DMS 273 (cell line): ENCODE measurements around the gene MAGEA9B.
"Not testable (repeated sequence)": the region's sequence is repeated elsewhere in the genome, so short reads cannot be mapped to it uniquely, and the experiment has no call there.

Source experiments
- DNase-seq: peaks from one replicate; lab custom pipeline; 2025; ENCODE audit not compliant: unreplicated experiment; lab: John Stamatoyannopoulos, UW

Gene MAGEA9B

DNA sequence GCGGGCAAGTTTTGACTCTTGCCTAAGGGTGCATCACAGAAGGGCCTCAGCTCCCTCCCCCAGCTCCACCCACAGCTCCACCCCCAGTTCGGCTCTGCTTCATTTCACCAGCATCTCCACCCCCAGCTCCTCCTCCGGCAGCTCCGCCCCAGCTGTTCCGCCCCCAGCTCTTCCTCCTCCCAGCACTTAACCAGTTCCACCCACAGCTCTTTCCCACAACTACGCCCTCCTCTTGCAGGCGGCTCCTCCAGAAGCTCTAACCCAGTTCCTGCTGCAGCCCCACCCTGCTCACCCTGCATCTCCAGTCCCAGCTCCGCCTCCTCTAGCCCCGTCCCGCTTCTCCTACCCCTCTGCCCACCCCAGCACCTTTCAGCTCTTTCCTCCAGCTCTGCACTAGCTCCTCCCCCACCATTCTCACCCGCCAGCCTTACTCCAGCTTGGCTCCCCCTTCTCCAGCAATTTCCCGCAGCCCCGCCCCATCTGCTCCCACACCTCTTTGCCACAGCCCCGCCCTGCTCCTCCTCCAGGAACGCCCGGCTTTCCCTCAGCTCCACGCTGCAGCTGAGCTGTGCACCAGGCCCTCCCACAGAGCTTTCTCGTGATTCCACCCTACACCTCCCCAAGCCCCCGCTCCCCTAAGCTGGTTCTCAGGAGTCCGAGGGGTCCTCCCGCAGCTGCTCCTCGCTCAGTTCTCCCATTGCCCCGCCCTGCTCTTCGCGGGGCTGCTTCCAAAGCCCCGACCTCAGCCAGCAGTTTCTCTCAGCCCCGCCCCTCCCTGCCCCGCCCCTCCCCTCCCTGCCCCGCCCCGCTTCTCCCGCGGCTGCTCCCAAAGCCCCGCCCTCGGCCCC lies 47.8 kb downstream of the MAGEA9B start:
- DNase-seq = peak; percentile 95

DNA sequence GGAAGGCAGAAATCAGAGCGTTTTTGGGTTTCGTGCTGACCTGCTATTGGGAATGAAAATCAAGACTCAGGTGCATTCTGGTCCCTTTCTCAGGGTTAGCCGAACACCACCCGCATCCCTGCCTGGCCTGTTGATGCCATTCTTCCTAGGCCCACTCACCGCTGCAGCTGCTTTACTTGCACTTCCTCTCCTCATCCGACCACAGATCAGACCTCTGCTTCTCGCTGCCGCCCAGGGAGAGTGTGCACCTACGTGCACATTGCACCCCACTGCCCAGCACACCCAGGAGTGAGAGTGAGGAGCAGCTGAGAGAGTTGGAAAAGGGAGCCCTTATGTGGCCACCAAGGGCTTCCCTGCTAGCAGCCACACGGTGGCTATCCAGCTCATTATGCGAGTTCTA lies 49.8 kb downstream of the MAGEA9B start:
- DNase-seq = not testable (repeated sequence)

DNA sequence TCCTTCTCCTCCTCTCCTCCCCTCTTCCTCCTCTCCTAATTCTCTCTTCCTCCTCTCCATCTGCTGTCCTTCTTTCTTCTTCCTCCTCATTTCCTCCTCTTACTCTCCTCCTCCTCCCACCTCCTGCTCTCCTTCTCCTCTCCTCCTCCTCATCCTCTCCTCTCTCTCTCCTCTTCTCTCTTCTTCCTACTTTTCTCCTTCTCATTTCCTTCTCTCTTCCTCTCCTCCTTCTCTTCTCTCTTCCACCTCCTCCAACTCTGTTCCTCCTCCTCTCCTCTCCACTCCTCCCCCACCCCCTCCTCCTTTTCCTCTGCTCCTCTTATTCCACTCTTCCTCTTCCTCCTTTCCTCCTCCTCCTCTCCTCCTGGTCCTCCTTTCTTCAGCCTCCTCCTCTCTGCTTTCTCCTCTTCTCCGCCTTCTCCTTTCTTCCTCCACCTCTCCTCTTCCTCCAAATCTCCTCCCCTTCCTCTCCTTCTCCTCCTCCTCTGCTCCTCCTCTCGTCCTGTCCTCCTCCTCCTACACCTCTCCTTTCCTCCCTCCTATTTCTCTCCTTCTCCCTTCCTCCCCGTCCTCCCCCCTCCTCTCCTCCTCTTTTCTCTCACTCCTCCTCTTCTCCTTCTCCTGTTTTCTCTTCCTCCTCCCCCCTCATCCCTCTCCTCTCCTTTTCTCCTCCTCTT lies 52.2 kb downstream of the MAGEA9B start:
- DNase-seq = not testable (repeated sequence)

DNA sequence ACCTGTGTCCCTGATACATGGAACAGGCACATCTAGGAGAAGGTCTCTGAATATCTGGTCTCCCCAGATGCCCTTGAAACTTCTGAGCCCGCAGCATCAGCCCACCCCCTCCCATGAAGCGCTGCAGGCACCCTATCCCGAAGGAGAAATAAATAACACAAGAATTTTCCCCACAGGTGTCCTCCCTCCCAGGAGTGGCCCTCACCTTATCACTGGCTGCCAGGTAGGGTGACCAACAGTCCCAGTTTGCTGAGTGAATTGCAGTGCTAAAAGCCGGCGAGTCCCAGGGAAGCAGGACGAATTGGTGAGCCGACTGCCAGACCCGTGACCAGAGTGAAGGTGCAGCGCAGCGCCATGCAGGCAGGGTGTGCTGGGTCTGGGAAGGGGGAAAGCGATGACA lies 53.3 kb downstream of the MAGEA9B start:
- not testable (repeated sequence) for DNase-seq

DNA sequence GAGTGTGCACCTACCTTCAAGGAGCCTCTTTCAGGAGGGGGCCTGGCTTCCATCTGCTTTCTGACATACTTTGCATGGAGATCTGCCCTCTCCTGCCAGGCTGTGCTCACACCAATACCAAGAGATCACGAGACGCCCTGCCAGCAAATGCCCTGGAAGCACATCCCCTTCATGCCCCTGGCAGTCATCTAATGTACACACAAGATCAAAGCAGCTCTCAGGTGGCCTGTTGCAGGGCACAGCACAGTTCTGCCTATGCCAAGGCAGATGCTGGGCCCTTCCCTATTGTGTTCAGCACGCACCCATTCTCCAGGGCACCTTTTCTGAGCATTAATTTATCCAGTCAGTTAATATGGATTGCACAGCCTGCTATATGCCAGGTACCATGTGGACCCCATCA lies 54.4 kb downstream of the MAGEA9B start:
- not testable (repeated sequence) for DNase-seq
